A549 (cell line): ENCODE data around the gene CRYBB1. TPM values are rescaled to one million over a fixed set of nuclear protein-coding genes. Genes with fewer than 3 reads are reported as not detected.

ENCODE experiments used
- ATOH8 ChIP-seq: fragments of 250-450 bp; sonication (Bioruptor Pico); IDR thresholded peaks from 2 replicates; pipeline ENCODE4 v1.5.0; 2020; ENCODE audit warnings: low read depth, mild to moderate bottlenecking, moderate library complexity
- CBX2 ChIP-seq: fragments of 200-600 bp; sonication (generic); IDR thresholded peaks from 2 replicates; pipeline ENCODE4 v1.6.1; 2016; ENCODE audit warnings: low read depth, mild to moderate bottlenecking, borderline replicate concordance
- CHD4 ChIP-seq: fragments of 200-600 bp; sonication (generic); IDR thresholded peaks from 2 replicates; pipeline ENCODE4 v1.6.1; 2016; ENCODE audit warnings: antibody characterized with exemption, mild to moderate bottlenecking, borderline replicate concordance
- ESRRA ChIP-seq: fragments of 150-350 bp; IDR thresholded peaks from 2 replicates; pipeline ENCODE4 v1.6.1; 2014; ENCODE audit warnings: mild to moderate bottlenecking, low read length, borderline replicate concordance
- FOSB ChIP-seq: fragments of 250-450 bp; sonication (Bioruptor Pico); IDR thresholded peaks from 2 replicates; pipeline ENCODE4 v1.5.0; 2020; ENCODE audit warnings: mild to moderate bottlenecking, moderate library complexity
- FOSL2 ChIP-seq, 2 experiments: fragments of 450-650 bp in 1 of 2; fragments of >200 bp in 1 of 2; sonication (Bioruptor Twin) in 1 of 2; formaldehyde crosslinking; IDR thresholded peaks; 2 replicates each; pipeline versions ENCODE4 v1.5.0 to v1.6.1; 2016 to 2020; ENCODE audit warnings: mild to moderate bottlenecking in 1 of 2, moderate library complexity in 1 of 2
- FOXS1 ChIP-seq: fragments of 250-450 bp; sonication (Bioruptor Pico); IDR thresholded peaks from 2 replicates; pipeline ENCODE4 v1.5.0; 2020; ENCODE audit warnings: mild to moderate bottlenecking, moderate library complexity
- HES2 ChIP-seq: fragments of >200 bp; sonication (Bioruptor Twin); formaldehyde crosslinking; IDR thresholded peaks from 2 replicates; pipeline ENCODE4 v1.6.1; 2016
- HEYL ChIP-seq: fragments of 250-450 bp; sonication (Bioruptor Pico); IDR thresholded peaks from 2 replicates; pipeline ENCODE4 v1.8.0; 2021; ENCODE audit warnings: mild to moderate bottlenecking, moderate library complexity
- KDM1A ChIP-seq: fragments of 200-600 bp; sonication (generic); IDR thresholded peaks from 2 replicates; pipeline ENCODE4 v1.6.1; 2016; ENCODE audit warnings: low read depth, mild to moderate bottlenecking
- MAFK ChIP-seq: fragments of 450-650 bp; IDR thresholded peaks from 2 replicates; pipeline ENCODE4 v1.6.1; 2014; ENCODE audit not compliant: partially characterized antibody
- MAZ ChIP-seq: fragments of 150-350 bp; IDR thresholded peaks from 2 replicates; pipeline ENCODE4 v1.6.1; 2014; ENCODE audit warnings: antibody characterized with exemption, low read depth, low read length, borderline replicate concordance
- NFE2L2 ChIP-seq: fragments of 150-350 bp; conservative IDR thresholded peaks from 2 replicates; pipeline ENCODE4 v1.6.1; 2014; ENCODE audit warnings: low read length
- NPAS2 ChIP-seq: fragments of 250-450 bp; sonication (Bioruptor Pico); IDR thresholded peaks from 2 replicates; pipeline ENCODE4 v1.8.0; 2022; ENCODE audit warnings: mild to moderate bottlenecking, moderate library complexity, borderline replicate concordance
- NR3C1 ChIP-seq: fragments of >200 bp; sonication (Bioruptor Twin); formaldehyde crosslinking; IDR thresholded peaks from 3 replicates; pipeline ENCODE4 v1.6.1; 2017
- PBX3 ChIP-seq: IDR thresholded peaks from 2 replicates; pipeline ENCODE4 v1.6.1; 2012
- PHF8 ChIP-seq: fragments of 200-600 bp; sonication (generic); IDR thresholded peaks from 2 replicates; pipeline ENCODE4 v1.6.1; 2016; ENCODE audit warnings: low read depth, mild to moderate bottlenecking, antibody characterized with exemption, moderate library complexity, borderline replicate concordance
- POLR2AphosphoS2 ChIP-seq: conservative IDR thresholded peaks from 2 replicates; pipeline ENCODE4 v1.6.1; 2012; ENCODE audit warnings: low read length, improper control_type of control experiment, inconsistent platforms
- RCOR1 ChIP-seq: fragments of 150-350 bp; IDR thresholded peaks from 2 replicates; pipeline ENCODE4 v1.6.1; 2014; ENCODE audit warnings: antibody characterized with exemption, low read length, low read depth
- REST ChIP-seq: fragments of 200-600 bp; sonication (generic); IDR thresholded peaks from 2 replicates; pipeline ENCODE4 v1.6.1; 2016; ENCODE audit warnings: antibody characterized with exemption, mild to moderate bottlenecking, moderate library complexity
- SMC3 ChIP-seq: fragments of >200 bp; sonication (Bioruptor Twin); formaldehyde crosslinking; IDR thresholded peaks from 3 replicates; pipeline ENCODE4 v1.6.1; 2018; ENCODE audit warnings: inconsistent platforms
- SREBF2 ChIP-seq: fragments of 450-650 bp; IDR thresholded peaks from 2 replicates; pipeline ENCODE4 v1.6.1; 2014; ENCODE audit warnings: mild to moderate bottlenecking, moderate library complexity
- USF2 ChIP-seq: fragments of 450-650 bp; IDR thresholded peaks from 2 replicates; pipeline ENCODE4 v1.6.1; 2014; ENCODE audit warnings: antibody characterized with exemption
- ZC3H11A ChIP-seq: fragments of 450-650 bp; IDR thresholded peaks from 2 replicates; pipeline ENCODE4 v1.6.1; 2014; ENCODE audit warnings: antibody characterized with exemption, mild to moderate bottlenecking
- ZFP36 ChIP-seq: fragments of 450-650 bp; IDR thresholded peaks from 2 replicates; pipeline ENCODE4 v1.6.1; 2014; ENCODE audit warnings: borderline replicate concordance; ENCODE audit not compliant: partially characterized antibody
- polyA plus RNA-seq, 4 experiments: library from polyadenylated mRNA; depleted of rRNA in 3 of 4; stranded (reverse); fragments of >200 nt; fragmentation: RNase III in 1 of 4; extraction: RNeasy Plus Mini Kit Qiagen cat#74134 plus additional on column Dnase treatment in 1 of 4; gene quantifications; 2 replicates in 3 of 4; 3 replicates in 1 of 4; pipeline ENCODE4 v1.2.3, GENCODE V29; 2011 to 2017

CRYBB1 gene
- polyA plus RNA-seq, 2 of the 4 experiments (the other 2 are of a cell fraction) = not detected

- TF ChIP-seq REST = no peak
- TF ChIP-seq RCOR1 = no peak
- TF ChIP-seq NR3C1 = no peak
- no peak for TF ChIP-seq KDM1A
- TF ChIP-seq NPAS2 = no peak
- TF ChIP-seq HEYL (CRISPR knock-in tag) = no peak
- no peak for TF ChIP-seq ESRRA
- TF ChIP-seq SREBF2 = no peak
- TF ChIP-seq CBX2 = no peak
- no peak for TF ChIP-seq ZC3H11A
- peak; percentile 89 for TF ChIP-seq NFE2L2
- TF ChIP-seq ZFP36 = no peak
- TF ChIP-seq MAFK = peak; percentile 99
- no peak for TF ChIP-seq HES2
- no peak for TF ChIP-seq POLR2AphosphoS2
- TF ChIP-seq CHD4 = no peak
- TF ChIP-seq FOXS1 (CRISPR knock-in tag) = no peak
- TF ChIP-seq SMC3 = no peak
- 0 out of 2 replicates have a peak, but pooled peaks have one; percentile 63 for TF ChIP-seq PBX3
- peak; percentile 47; the same call in 1 of the 2 replicates for TF ChIP-seq ATOH8 (CRISPR knock-in tag)
- TF ChIP-seq FOSL2 (IDR thresholded peaks at IDR 0.05) = peak; percentile 58
- peak; percentile 88 for TF ChIP-seq FOSL2 (CRISPR knock-in tag; IDR thresholded peaks at IDR 0.05)
- no peak for TF ChIP-seq FOSB (CRISPR knock-in tag)
- TF ChIP-seq PHF8 = no peak
- TF ChIP-seq MAZ = no peak
- TF ChIP-seq USF2 = peak; percentile 76
Observed at GRCh38 chr22:26658671-26659478, 41.0 kb upstream of the CRYBB1 start (continued).
